NB4 (cell line): ENCODE measurements around the gene MPRIP.

Source experiments
- CTCF ChIP-seq: IDR thresholded peaks from one replicate; pipeline ENCODE4 v1.5.1; 2012; ENCODE audit warnings: low read depth, low read length
- MAX ChIP-seq: IDR thresholded peaks from 2 replicates; pipeline ENCODE4 v1.6.1; 2011; ENCODE audit warnings: low read depth, low read length
- MYC ChIP-seq: IDR thresholded peaks from 2 replicates; pipeline ENCODE4 v1.6.1; 2011; ENCODE audit warnings: low read depth, low read length
- POLR2A ChIP-seq: IDR thresholded peaks from 2 replicates; pipeline ENCODE4 v1.6.1; 2011; ENCODE audit warnings: mild to moderate bottlenecking; ENCODE audit not compliant: insufficient read length; ENCODE audit errors: extremely low read depth

GRCh38 chr17:17159571-17159970 lies 117.3 kb downstream of the MPRIP start:
- TF ChIP-seq MAX (no peak), CTCF (no peak), POLR2A (no peak), MYC (no peak)
